ENCODE data around the gene TRAPPC4.
A peak's percentile ranks its signal among the peaks of the same experiment; 100 is the strongest.
"Not testable (repeated sequence)": the region's sequence is repeated elsewhere in the genome, so short reads cannot be mapped to it uniquely, and the experiment has no call there.

The TRAPPC4 gene

DNA sequence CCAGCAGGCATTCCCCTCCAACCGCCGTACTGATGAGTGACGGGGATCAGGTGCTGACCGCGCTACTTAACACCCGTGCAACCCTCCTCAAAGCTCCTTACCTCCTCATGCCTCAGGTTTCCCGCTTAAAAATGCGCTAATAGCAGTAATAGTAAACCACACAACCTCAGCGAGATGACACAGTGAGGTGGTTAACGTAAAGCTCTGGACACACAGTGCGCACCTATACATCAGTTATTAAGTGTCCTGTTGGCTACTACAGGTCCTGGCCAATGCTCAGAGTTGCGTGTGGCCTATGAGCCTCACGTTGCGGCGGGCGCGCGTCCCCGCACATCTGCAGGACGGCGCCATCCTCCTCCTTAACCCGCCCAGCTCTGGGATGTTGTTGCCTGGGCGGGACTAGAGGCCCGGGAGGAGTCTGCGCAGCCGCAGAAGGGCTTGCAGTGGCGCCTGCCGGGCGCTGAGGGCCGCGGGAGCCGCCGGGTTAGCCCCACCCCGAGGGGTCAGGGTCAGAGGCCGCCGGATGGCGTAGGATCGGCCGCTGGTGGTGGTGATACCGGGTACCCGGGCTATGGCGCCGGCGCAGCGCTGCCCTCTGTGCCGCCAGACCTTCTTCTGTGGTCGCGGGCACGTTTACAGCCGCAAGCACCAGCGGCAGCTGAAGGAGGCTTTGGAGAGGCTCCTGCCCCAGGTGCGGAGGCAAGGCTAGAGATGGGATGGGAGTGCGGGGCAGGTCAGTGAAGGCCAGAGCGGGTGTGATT lies 20.8 kb upstream of the TRAPPC4 start, which contains the start of gene CENATAC:
Gene CENATAC, plus strand, starts transcription at position 512 of the 761 bp plus-strand sequence. Its CDS starts 60 bp downstream, at position 572.
- Mint-ChIP-seq H3K27me3 (no peaks in the 10 kb centered on the region), H3K9me3 (no peaks in the 10 kb centered on the region), H3K4me1 (ENCODE audit: low read depth) (peaks cover 36% of the 10 kb centered on the region), H3K4me3 (peak within 1 kb of the TSS; percentile 100), H3K36me3 (ENCODE audit: low read depth) (peaks cover 52% of the 10 kb centered on the region), H3K27ac (peak within 1 kb of the TSS; percentile 98)
- intact Hi-C loops (cut with micrococcal nuclease), result loop anchor here (1.0 to 2.0 kb wide), 3 partner anchors 20 to 59 kb away; partner anchors contain the start of genes HYOU1, RPS25, SLC37A4 and TRAPPC4

DNA sequence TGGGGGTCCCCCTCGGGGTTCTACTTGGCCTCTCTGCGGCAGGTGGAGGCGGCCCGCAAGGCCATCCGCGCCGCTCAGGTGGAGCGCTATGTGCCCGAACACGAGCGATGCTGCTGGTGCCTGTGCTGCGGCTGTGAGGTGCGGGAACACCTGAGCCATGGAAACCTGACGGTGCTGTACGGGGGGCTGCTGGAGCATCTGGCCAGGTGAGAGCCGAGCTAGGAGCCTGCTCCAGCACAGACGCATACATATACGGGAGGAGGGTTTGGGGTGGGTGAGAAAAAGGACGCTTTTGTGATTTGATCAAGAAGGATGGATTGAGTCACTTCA lies 20.2 kb upstream of the TRAPPC4 start:
- Mint-ChIP-seq H3K9me3 (no peaks in the 10 kb centered on the region), H3K4me3 (peak overlapping the region; percentile 100), H3K27me3 (no peaks in the 10 kb centered on the region), H3K27ac (peak overlapping the region; percentile 98), H3K36me3 (ENCODE audit: low read depth) (peaks cover 57% of the 10 kb centered on the region), H3K4me1 (ENCODE audit: low read depth) (peaks cover 36% of the 10 kb centered on the region)
- intact Hi-C loops (cut with micrococcal nuclease), result loop anchor here (1.0 kb wide), 2 partner anchors 20 to 32 kb away; partner anchors contain the start of genes RPS25, SLC37A4 and TRAPPC4

DNA sequence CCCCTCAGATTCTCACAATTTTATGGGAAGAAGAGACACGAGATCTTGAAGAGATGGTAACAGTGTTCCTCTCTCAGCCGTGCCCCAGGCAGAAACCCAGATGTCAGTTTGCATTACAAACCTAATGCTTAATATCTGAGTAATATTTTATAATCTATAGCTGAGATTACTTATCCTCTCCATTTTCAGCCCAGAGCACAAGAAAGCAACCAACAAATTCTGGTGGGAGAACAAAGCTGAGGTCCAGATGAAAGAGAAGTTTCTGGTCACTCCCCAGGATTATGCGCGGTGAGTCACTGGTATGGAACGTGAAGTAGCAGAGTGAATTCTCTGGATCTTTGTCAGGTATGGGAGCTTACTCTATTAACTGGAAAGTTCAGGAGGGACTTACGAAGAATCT lies 19.7 kb upstream of the TRAPPC4 start:
- peaks cover 62% of the 10 kb centered on the region for H3K36me3 Mint-ChIP-seq (ENCODE audit: low read depth)
- no peaks in the 10 kb centered on the region for H3K27me3 Mint-ChIP-seq
- H3K4me1 Mint-ChIP-seq (ENCODE audit: low read depth), result peaks cover 36% of the 10 kb centered on the region
- peak overlapping the region; percentile 98 for H3K27ac Mint-ChIP-seq
- H3K9me3 Mint-ChIP-seq, result no peaks in the 10 kb centered on the region
- intact Hi-C loops (cut with micrococcal nuclease), result loop anchor here (1.0 kb wide), 2 partner anchors 19 to 31 kb away; partner anchors contain the start of genes RPS25, SLC37A4 and TRAPPC4
- peak overlapping the region; percentile 100 for H3K4me3 Mint-ChIP-seq

DNA sequence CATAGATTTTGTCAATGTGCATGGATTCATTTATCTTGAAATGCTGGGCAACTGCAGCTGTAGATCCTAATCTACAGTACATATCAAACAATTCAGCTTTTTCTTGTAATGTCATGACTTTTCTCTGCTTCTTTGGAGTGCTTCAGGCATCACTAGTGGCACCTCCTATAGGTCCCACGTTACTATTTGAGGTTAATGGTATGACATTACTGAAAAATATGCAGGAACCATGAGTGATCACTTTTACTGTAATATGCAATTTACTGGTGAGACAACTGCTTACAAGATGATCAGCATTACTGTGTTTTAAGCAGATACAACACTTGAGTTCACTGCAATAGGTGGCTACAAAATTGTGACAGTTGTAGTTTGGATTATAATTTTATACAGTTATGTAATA lies 17.7 kb upstream of the TRAPPC4 start:
- intact Hi-C loops (cut with micrococcal nuclease), result no loop called here
- Mint-ChIP-seq H3K4me1 (ENCODE audit: low read depth) (peaks cover 36% of the 10 kb centered on the region), H3K36me3 (ENCODE audit: low read depth) (peaks cover 83% of the 10 kb centered on the region), H3K27me3 (no peaks in the 10 kb centered on the region), H3K4me3 (no peak overlapping the region), H3K27ac (no peak overlapping the region), H3K9me3 (no peaks in the 10 kb centered on the region)

DNA sequence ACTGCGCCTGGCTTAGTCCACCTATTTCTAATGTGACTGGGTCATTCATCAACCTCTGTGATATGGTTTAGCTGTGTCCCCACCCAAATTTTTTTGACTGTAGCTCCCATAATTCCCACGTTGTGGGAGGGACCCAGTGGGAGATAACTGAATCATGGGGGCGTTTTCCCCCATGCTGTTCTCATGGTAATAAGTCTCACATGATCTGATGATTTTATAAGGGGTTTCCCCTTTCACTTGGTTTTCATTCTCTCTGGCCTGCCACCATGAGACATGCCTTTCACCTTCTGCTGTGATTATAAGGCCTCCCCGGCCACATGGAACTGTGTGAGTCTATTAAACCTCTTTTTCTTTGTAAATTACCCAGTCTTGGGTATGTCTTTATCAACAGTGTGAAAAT lies 11.9 kb upstream of the TRAPPC4 start:
- H3K4me3 Mint-ChIP-seq, result no peak overlapping the region
- intact Hi-C loops (cut with micrococcal nuclease), result no loop called here
- H3K4me1 Mint-ChIP-seq (ENCODE audit: low read depth), result no peaks in the 10 kb centered on the region
- H3K9me3 Mint-ChIP-seq, result no peaks in the 10 kb centered on the region
- H3K27ac Mint-ChIP-seq, result no peak overlapping the region
- H3K27me3 Mint-ChIP-seq, result no peaks in the 10 kb centered on the region
- H3K36me3 Mint-ChIP-seq (ENCODE audit: low read depth), result peaks cover 100% of the 10 kb centered on the region

DNA sequence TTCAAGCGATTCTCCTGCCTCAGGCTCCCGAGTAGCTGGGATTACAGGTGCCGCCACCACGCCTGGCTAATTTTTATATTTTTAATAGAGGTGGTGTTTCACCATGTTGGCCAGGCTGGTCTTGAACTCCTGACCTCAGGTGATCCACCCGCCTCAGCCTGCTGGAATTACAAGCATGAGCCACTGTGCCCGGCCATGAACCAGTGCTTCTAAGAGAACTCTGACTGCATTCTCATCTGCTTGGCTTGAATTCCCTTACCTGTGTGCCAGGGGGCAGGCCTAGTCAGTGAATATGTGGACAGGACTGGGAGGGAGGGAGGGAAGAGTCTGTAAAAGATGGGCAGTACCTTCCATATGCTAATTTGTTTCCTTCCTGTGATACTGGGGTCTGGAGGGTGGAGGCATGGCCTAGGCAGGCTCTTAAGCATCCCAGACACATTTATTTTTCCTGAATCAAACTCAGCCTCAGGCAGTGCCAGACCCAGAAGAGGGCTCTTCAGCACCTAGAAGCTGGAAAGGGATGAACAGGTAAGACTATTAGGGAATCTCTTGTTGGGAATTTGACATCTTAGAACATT lies 7.0 kb upstream of the TRAPPC4 start:
- no peak overlapping the region for H3K27ac Mint-ChIP-seq

DNA sequence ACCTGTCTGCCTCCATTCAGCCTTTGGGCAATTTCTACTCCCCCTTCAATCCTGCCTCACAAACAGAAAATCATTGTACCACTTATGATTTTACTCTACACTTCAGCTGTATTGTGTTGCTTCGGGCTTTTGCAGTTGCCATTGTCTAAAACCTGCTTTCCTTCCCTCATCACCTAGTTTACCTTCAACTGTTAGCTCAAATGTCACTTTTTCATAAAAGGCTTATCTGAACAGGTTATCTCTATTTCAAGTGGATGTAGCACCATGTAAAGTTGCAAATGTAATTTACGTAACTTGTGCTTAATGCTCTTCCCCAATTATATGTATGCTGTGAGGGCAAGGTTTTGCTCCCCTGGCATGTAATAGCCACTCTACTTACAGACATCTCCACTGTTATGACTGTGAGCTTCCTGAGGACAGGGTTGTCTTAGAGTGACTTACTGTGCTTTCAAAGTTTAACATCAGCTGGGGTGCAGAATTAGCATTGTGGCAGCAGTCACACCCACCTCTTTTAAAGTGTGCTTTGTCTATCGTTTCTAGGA lies 5.9 kb upstream of the TRAPPC4 start:
- H3K9me3 Mint-ChIP-seq, result no peaks in the 10 kb centered on the region
- H3K27ac Mint-ChIP-seq, result no peak overlapping the region
- H3K27me3 Mint-ChIP-seq, result no peaks in the 10 kb centered on the region
- no peak overlapping the region for H3K4me3 Mint-ChIP-seq
- intact Hi-C loops (cut with micrococcal nuclease), result no loop called here
- H3K4me1 Mint-ChIP-seq (ENCODE audit: low read depth), result peaks cover 16% of the 10 kb centered on the region
- peaks cover 97% of the 10 kb centered on the region for H3K36me3 Mint-ChIP-seq (ENCODE audit: low read depth)

More for the DNA sequence above, 7.0 kb upstream of the TRAPPC4 start:
- peaks cover 100% of the 10 kb centered on the region for H3K36me3 Mint-ChIP-seq (ENCODE audit: low read depth)
- H3K4me3 Mint-ChIP-seq, result no peak overlapping the region
- no peaks in the 10 kb centered on the region for H3K9me3 Mint-ChIP-seq
- peaks cover 14% of the 10 kb centered on the region for H3K4me1 Mint-ChIP-seq (ENCODE audit: low read depth)
- intact Hi-C loops (cut with micrococcal nuclease), result no loop called here
- no peaks in the 10 kb centered on the region for H3K27me3 Mint-ChIP-seq

DNA sequence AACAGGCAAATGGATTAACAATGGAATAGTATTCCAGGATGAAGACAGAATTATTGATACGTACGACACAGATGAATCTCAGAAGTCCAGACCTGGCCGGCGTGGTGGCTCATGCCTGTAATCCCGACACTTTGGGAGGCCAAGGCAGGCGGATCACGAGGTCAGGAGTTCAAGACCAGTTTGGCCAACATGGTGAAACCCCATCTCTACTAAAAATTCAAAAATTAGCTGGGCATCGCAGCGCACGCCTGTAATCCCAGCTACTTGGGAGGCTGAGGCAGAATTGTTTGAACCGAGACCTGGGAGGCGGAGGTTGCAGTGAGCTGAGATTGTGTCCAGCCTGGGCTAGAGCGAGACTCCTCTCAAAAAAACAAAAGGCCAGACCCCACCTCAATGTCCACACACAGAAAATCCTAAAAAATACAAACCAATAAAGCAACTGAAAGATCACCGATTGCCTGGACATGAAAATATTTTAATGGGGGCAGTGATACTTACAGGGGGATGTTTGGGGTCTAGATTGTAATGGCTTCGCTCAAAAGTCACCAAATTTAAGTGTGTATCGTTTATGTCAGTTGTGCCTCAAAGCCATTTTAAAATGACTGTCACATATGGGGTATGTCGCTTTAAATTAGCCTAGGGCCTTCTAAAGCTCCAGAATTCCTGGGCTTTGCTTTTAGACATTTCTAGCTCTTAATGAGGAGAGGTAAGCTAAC lies 4.2 kb upstream of the TRAPPC4 start:
- H3K9me3 Mint-ChIP-seq, result no peaks in the 10 kb centered on the region
- H3K36me3 Mint-ChIP-seq (ENCODE audit: low read depth), result peaks cover 97% of the 10 kb centered on the region
- intact Hi-C loops (cut with micrococcal nuclease), result no loop called here

DNA sequence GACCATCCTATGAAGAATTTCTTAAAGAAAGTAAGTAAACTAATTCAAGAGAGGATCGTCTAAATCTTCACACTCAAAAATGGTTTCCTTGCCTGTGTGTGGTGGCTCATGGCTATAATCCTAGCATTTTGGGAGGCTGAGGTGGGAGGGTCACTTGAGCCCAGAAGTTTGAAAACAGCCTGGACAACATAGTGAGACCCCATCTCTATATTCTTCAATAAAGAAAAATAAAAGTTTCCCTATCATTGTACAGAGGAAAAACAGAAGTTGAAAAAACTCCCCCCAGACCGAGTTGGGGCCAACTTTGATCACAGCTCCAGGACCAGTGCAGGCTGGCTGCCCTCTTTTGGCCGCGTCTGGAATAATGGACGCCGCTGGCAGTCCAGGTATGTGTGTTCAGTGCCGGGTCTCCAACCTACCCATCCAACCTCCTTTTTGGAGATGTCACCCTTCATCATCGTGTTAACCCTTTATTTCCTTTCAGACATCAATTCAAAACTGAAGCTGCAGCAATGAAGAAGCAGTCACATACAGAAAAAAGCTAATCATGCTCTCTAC lies 3.4 kb upstream of the TRAPPC4 start:
- H3K36me3 Mint-ChIP-seq (ENCODE audit: low read depth), result peaks cover 93% of the 10 kb centered on the region
- intact Hi-C loops (cut with micrococcal nuclease), result no loop called here
- H3K4me1 Mint-ChIP-seq (ENCODE audit: low read depth), result peaks cover 20% of the 10 kb centered on the region
- H3K4me3 Mint-ChIP-seq, result no peak overlapping the region
- H3K27ac Mint-ChIP-seq, result no peak overlapping the region
- H3K27me3 Mint-ChIP-seq, result no peaks in the 10 kb centered on the region
- H3K9me3 Mint-ChIP-seq, result no peaks in the 10 kb centered on the region

More for the DNA sequence above, 4.2 kb upstream of the TRAPPC4 start:
- Mint-ChIP-seq H3K4me3 (no peak overlapping the region), H3K27ac (no peak overlapping the region), H3K4me1 (ENCODE audit: low read depth) (peaks cover 16% of the 10 kb centered on the region), H3K27me3 (no peaks in the 10 kb centered on the region)

DNA sequence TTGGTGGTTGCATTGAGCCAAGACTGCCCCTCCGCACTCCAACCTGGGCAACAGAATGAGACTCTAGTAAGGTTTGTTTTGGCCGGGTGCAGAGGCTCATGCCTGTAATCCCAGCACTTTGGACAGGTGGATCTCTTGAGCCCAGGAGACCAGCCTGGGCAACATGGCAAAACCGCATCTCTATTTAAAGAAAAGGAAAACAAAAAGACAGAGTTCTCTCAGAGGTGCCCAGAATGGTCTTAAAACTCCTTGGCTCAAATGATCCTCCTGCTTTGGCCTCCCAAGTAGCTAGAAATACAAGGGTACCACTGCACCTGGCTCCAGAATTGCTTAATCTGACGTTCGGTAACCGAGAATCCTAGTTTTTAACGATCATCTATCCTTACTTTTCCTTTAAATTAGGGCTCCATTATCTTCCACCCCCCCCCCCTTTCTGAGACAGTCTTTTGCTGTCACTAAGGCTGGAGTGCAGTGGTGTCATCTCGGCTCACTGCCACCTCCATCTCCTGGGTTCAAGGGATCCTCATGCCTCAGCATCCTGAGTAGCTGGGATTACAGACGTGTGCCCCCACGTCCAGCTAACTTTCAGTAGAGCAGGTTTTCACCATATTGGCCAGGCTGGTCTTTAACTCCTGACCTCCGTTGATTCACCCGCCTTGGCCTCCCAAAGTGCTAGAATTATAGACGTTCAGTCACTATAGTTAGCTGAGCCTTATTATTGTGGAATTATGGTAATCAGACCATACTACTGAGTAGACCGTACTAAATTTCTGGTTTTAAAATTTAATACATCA lies 2.2 kb upstream of the TRAPPC4 start:
- peaks cover 93% of the 10 kb centered on the region for H3K36me3 Mint-ChIP-seq (ENCODE audit: low read depth)
- intact Hi-C loops (cut with micrococcal nuclease), result no loop called here

DNA sequence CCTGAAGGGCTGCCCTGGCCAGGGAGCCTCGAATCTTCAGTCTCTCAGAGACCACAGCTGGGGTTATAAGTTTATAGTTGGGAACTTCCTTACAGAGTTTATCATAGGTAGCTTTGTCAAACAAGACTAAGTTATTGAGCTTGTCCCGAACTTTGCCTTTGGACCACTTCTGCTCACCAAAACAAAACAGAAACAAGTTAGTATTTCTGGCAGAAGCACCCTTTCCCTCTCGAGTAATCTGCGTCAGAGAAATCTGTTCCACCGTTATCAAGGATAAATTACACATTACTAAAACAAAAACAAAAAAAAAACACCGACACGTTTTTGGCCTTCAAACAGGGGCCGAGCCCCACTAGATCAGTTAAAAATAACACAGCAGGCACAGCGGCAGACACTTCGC lies 1.2 kb upstream of the TRAPPC4 start:
- H3K27me3 Mint-ChIP-seq; H3K9me3 Mint-ChIP-seq; intact Hi-C loops (cut with micrococcal nuclease): not testable (repeated sequence)
- H3K4me3 Mint-ChIP-seq, result peak overlapping the region; percentile 98
- peaks cover 27% of the 10 kb centered on the region for H3K4me1 Mint-ChIP-seq (ENCODE audit: low read depth)
- peak overlapping the region; percentile 99 for H3K27ac Mint-ChIP-seq
- peaks cover 93% of the 10 kb centered on the region for H3K36me3 Mint-ChIP-seq (ENCODE audit: low read depth)

More for the DNA sequence above, 2.2 kb upstream of the TRAPPC4 start:
- H3K4me3 Mint-ChIP-seq, result no peak overlapping the region
- H3K9me3 Mint-ChIP-seq, result no peaks in the 10 kb centered on the region
- peaks cover 25% of the 10 kb centered on the region for H3K4me1 Mint-ChIP-seq (ENCODE audit: low read depth)
- peak overlapping the region; percentile 99 for H3K27ac Mint-ChIP-seq
- H3K27me3 Mint-ChIP-seq, result no peaks in the 10 kb centered on the region

DNA sequence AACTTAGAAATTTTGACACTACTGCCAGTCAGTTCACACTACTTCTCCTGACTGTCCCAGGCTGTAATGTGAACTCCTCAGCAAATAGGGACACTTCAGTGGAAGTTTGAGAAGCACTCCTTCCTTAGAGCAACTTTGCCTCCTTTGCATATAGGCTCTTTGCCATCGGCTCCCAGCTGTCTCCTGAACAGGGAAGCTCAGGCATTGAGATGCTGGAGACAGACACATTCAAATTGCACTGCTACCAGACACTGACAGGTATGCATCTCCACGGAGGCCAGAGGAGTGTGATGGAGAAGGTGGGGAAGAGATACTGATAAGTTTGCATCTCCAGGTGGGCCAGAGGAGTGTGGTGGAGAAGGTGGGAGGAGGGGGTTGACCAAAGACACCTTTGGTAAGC lies 1.4 kb downstream of the TRAPPC4 start:
- Mint-ChIP-seq H3K27me3 (no peaks in the 10 kb centered on the region), H3K4me1 (ENCODE audit: low read depth) (peaks cover 36% of the 10 kb centered on the region), H3K27ac (peak overlapping the region; percentile 99), H3K4me3 (peak overlapping the region; percentile 98), H3K9me3 (no peaks in the 10 kb centered on the region), H3K36me3 (ENCODE audit: low read depth) (peaks cover 93% of the 10 kb centered on the region)
- intact Hi-C loops (cut with micrococcal nuclease), result loop anchor here (2.0 kb wide), 1 partner anchor 83 kb away; no protein-coding TSS in a partner anchor

DNA sequence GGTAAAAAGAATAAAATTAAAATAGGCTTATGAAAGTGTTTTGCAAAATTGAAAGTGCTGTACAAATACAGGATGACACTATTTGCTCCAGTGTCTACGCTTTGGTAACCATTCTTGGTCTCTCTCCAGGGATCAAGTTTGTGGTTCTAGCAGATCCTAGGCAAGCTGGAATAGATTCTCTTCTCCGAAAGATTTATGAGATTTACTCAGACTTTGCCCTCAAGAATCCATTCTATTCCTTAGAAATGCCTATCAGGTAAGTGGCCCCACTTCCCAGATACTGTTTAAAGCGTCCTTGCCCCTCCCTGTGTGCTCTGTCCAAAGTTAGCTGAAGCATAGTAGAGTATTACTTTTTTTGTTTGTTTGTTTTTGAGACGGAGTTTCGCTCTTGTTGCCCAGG lies 3.1 kb downstream of the TRAPPC4 start:
- H3K9me3 Mint-ChIP-seq, result no peaks in the 10 kb centered on the region
- no peak overlapping the region for H3K4me3 Mint-ChIP-seq
- no peaks in the 10 kb centered on the region for H3K27me3 Mint-ChIP-seq
- peak overlapping the region; percentile 3 for H3K27ac Mint-ChIP-seq
- peaks cover 21% of the 10 kb centered on the region for H3K4me1 Mint-ChIP-seq (ENCODE audit: low read depth)
- intact Hi-C loops (cut with micrococcal nuclease), result no loop called here
- H3K36me3 Mint-ChIP-seq (ENCODE audit: low read depth), result peaks cover 93% of the 10 kb centered on the region
